GM23338 (cell line): ENCODE measurements around the gene TUBA3D.
"Not testable (repeated sequence)": the region's sequence is repeated elsewhere in the genome, so short reads cannot be mapped to it uniquely, and the experiment has no call there.

Experiments used
- CREB1 ChIP-seq: fragments of 250-450 bp; sonication (Bioruptor Pico); IDR thresholded peaks from 2 replicates; pipeline ENCODE4 v1.5.0; 2020; ENCODE audit warnings: low read depth, mild to moderate bottlenecking, moderate library complexity
- CTCF ChIP-seq, 2 experiments: fragments of 200-600 bp in 1 of 2; sonication (generic) in 1 of 2; conservative IDR thresholded peaks; 2 replicates each; pipeline versions ENCODE4 v1.5.1 to v1.6.1; 2016 to 2017; ENCODE audit warnings: antibody characterized with exemption in 2 of 2, low read depth in 2 of 2, mild to moderate bottlenecking in 2 of 2, moderate library complexity in 1 of 2
- ETS1 ChIP-seq: IDR thresholded peaks from 2 replicates; pipeline ENCODE4 v1.6.1; 2016; ENCODE audit warnings: antibody characterized with exemption
- EZH2 ChIP-seq: fragments of 200-600 bp; sonication (generic); IDR thresholded peaks from one replicate; pipeline ENCODE4 v1.8.0; 2017; ENCODE audit warnings: antibody characterized with exemption, mild to moderate bottlenecking, low read depth; ENCODE audit not compliant: unreplicated experiment
- EZH2phosphoT487 ChIP-seq: fragments of 200-600 bp; sonication (generic); IDR thresholded peaks from one replicate; pipeline ENCODE4 v1.8.1; 2018; ENCODE audit warnings: antibody characterized with exemption; ENCODE audit not compliant: unreplicated experiment
- POLR2AphosphoS5 ChIP-seq: IDR thresholded peaks from 2 replicates; pipeline ENCODE4 v1.6.1; 2016; ENCODE audit warnings: antibody characterized with exemption, low read depth
- REST ChIP-seq: IDR thresholded peaks from one replicate; pipeline ENCODE4 v1.6.1; 2018; ENCODE audit warnings: antibody characterized with exemption; ENCODE audit not compliant: unreplicated experiment
- STAT1 ChIP-seq: IDR thresholded peaks from one replicate; pipeline ENCODE4 v1.6.1; 2016; ENCODE audit warnings: antibody characterized with exemption; ENCODE audit not compliant: unreplicated experiment
- ZNF114 ChIP-seq: fragments of 250-450 bp; sonication (Bioruptor Pico); IDR thresholded peaks from 2 replicates; pipeline ENCODE4 v1.5.0; 2020; ENCODE audit warnings: mild to moderate bottlenecking, moderate library complexity
- ZNF331 ChIP-seq: fragments of 250-450 bp; sonication (Bioruptor Pico); IDR thresholded peaks from 2 replicates; pipeline ENCODE4 v1.5.0; 2020; ENCODE audit warnings: low read depth, mild to moderate bottlenecking, moderate library complexity
- ZNF462 ChIP-seq: fragments of 250-450 bp; sonication (Bioruptor Pico); IDR thresholded peaks from 2 replicates; pipeline ENCODE4 v1.5.0; 2020; ENCODE audit warnings: mild to moderate bottlenecking, moderate library complexity

- not testable (repeated sequence) for TF ChIP-seq CTCF (conservative IDR thresholded peaks at IDR 0.05; ENCODE audit: low read depth in 2 of 2); EZH2phosphoT487; REST; POLR2AphosphoS5; EZH2; CREB1 (CRISPR knock-in tag); ETS1; ZNF462 (CRISPR knock-in tag); STAT1; ZNF114 (CRISPR knock-in tag); ZNF331 (CRISPR knock-in tag)
These were observed 45.6 kb downstream of the TUBA3D start for GRCh38 chr2:131521524-131521923.
